Osteoblast (primary cell): ENCODE measurements around the gene NR1D1. TPM values are rescaled to one million over a fixed set of nuclear protein-coding genes. Genes with fewer than 3 reads are reported as not detected.

Experiments
- DNase-seq: peaks from one replicate; pipeline ENCODE4 v3.0.0; 2011; ENCODE audit warnings: low spot score, mixed read lengths; ENCODE audit not compliant: insufficient read length; ENCODE audit errors: missing footprints
- H2AFZ ChIP-seq: 2 replicates; pipeline ENCODE4 v1.6.0; 2011; ENCODE audit warnings: mild to moderate bottlenecking, low read length
- H3K27ac ChIP-seq: 2 replicates; pipeline ENCODE4 v1.5.1; 2011; ENCODE audit warnings: mild to moderate bottlenecking, low read depth, low read length, moderate library complexity
- H3K27me3 ChIP-seq: 2 replicates; pipeline ENCODE4 v1.6.0; 2012; ENCODE audit warnings: mild to moderate bottlenecking, control low read depth, inconsistent platforms, low read length, moderate library complexity; ENCODE audit not compliant: insufficient read depth
- H3K36me3 ChIP-seq: 2 replicates; pipeline ENCODE4 v1.5.1; 2011; ENCODE audit warnings: mild to moderate bottlenecking, low read length, control low read depth, moderate library complexity; ENCODE audit not compliant: insufficient read depth
- H3K4me1 ChIP-seq: 2 replicates; pipeline ENCODE4 v1.5.1; 2011; ENCODE audit warnings: mild to moderate bottlenecking, low read length, control low read depth, moderate library complexity; ENCODE audit not compliant: insufficient read depth
- H3K4me2 ChIP-seq: 2 replicates; pipeline ENCODE4 v1.6.0; 2011; ENCODE audit warnings: mild to moderate bottlenecking, low read length; ENCODE audit not compliant: insufficient read depth
- H3K4me3 ChIP-seq: fragments of 200-600 bp; sonication (generic); 3 replicates; pipeline ENCODE4 v1.5.1; 2012; ENCODE audit warnings: mild to moderate bottlenecking, low read length, inconsistent platforms; ENCODE audit not compliant: insufficient read depth
- H3K79me2 ChIP-seq: 2 replicates; pipeline ENCODE4 v1.6.0; 2012; ENCODE audit warnings: mild to moderate bottlenecking, low read length, control low read depth, inconsistent platforms; ENCODE audit not compliant: insufficient read depth
- H3K9me3 ChIP-seq: 2 replicates; pipeline ENCODE4 v1.5.1; 2011; ENCODE audit warnings: low read depth, low read length, control low read depth
- H4K20me1 ChIP-seq: 2 replicates; pipeline ENCODE4 v1.6.0; 2012; ENCODE audit warnings: mild to moderate bottlenecking, low read length, control low read depth; ENCODE audit not compliant: insufficient read depth
- CTCF ChIP-seq: IDR thresholded peaks from 2 replicates; pipeline ENCODE4 v1.5.1; 2011; ENCODE audit warnings: mild to moderate bottlenecking, low read depth, low read length, moderate library complexity; ENCODE audit errors: extremely low read depth
- total RNA-seq: library from RNA; depleted of rRNA; stranded (reverse); fragments of >200 nt; gene quantifications from 2 replicates; pipeline ENCODE4 v1.2.3, GENCODE V29; 2012

Gene NR1D1
- total RNA-seq, 1 donor = 5.1 TPM

GRCh38 chr17:40060887-40061608 is 39.3 kb downstream of the NR1D1 start:
- no peak overlapping the region for H3K27ac ChIP-seq
- peaks cover 39% of the 10 kb centered on the region for H3K4me1 ChIP-seq
- no peaks in the 10 kb centered on the region for H3K9me3 ChIP-seq
- TF ChIP-seq CTCF = no peak
- peaks cover 5% of the 10 kb centered on the region for H3K27me3 ChIP-seq
- no peak overlapping the region for H3K4me3 ChIP-seq
- peaks cover 20% of the 10 kb centered on the region for H3K79me2 ChIP-seq
- no peak for DNase-seq
- H2AFZ ChIP-seq = no peak overlapping the region
- H3K4me2 ChIP-seq = no peak overlapping the region
- peaks cover 9% of the 10 kb centered on the region for H4K20me1 ChIP-seq
- no peaks in the 10 kb centered on the region for H3K36me3 ChIP-seq

GRCh38 chr17:40059729-40060475 is 40.5 kb downstream of the NR1D1 start:
- Histone ChIP-seq H3K4me2 (no peak overlapping the region), H3K27ac (no peak overlapping the region), H3K36me3 (no peaks in the 10 kb centered on the region), H3K4me1 (peaks cover 29% of the 10 kb centered on the region), H3K79me2 (peaks cover 18% of the 10 kb centered on the region), H2AFZ (no peak overlapping the region), H4K20me1 (peaks cover 6% of the 10 kb centered on the region), H3K4me3 (no peak overlapping the region), H3K9me3 (no peaks in the 10 kb centered on the region), H3K27me3 (peaks cover 5% of the 10 kb centered on the region)
- DNase-seq = peak; percentile 73
- TF ChIP-seq CTCF = no peak

- Histone ChIP-seq H3K4me1 (peaks cover 22% of the 10 kb centered on the region), H3K4me3 (no peak overlapping the region), H4K20me1 (peaks cover under 1% of the 10 kb centered on the region), H3K4me2 (peak overlapping the region; percentile 72), H3K27ac (no peak overlapping the region), H3K27me3 (peaks cover 5% of the 10 kb centered on the region), H3K9me3 (no peaks in the 10 kb centered on the region), H3K79me2 (peaks cover 12% of the 10 kb centered on the region), H3K36me3 (no peaks in the 10 kb centered on the region), H2AFZ (peak overlapping the region; percentile 94)
- TF ChIP-seq CTCF = no peak
- no peak for DNase-seq
Observed at GRCh38 chr17:40058865-40059264, 41.5 kb downstream of the NR1D1 start.

- Histone ChIP-seq H3K9me3 (no peaks in the 10 kb centered on the region), H3K79me2 (peaks cover 11% of the 10 kb centered on the region), H2AFZ (peak overlapping the region; percentile 94), H3K36me3 (no peaks in the 10 kb centered on the region), H3K4me1 (peaks cover 23% of the 10 kb centered on the region), H3K4me2 (peak overlapping the region; percentile 72), H3K27me3 (peaks cover 5% of the 10 kb centered on the region), H3K27ac (no peak overlapping the region), H4K20me1 (no peaks in the 10 kb centered on the region), H3K4me3 (peak overlapping the region; percentile 57)
- no peak for TF ChIP-seq CTCF
- peak; percentile 88 for DNase-seq
Observed at GRCh38 chr17:40058186-40058784, 42.1 kb downstream of the NR1D1 start.
